HG02970 (cell line): ENCODE measurements around the gene MAP2K5.

Source experiments
- ATAC-seq: cut with Tn5 transposase; IDR thresholded peaks from one replicate; pipeline ENCODE4 v1.9.1; 2021; ENCODE audit warnings: mild to moderate bottlenecking, moderate library complexity, moderate number of reproducible peaks; ENCODE audit not compliant: unreplicated experiment, low FRiP score

Gene MAP2K5

GRCh38 chr15:67542420-67543347 lies at the start of gene MAP2K5:
MAP2K5 (plus strand) TSS chr15:67542703; CDS start chr15:67543336, 633 bp downstream.
- peak; percentile 40 for ATAC-seq

- ATAC-seq, result no peak
These were observed 46.9 kb upstream of the MAP2K5 start for GRCh38 chr15:67495585-67495984.

GRCh38 chr15:67501177-67501835 lies 41.2 kb upstream of the MAP2K5 start:
- ATAC-seq, result no peak

DNA sequence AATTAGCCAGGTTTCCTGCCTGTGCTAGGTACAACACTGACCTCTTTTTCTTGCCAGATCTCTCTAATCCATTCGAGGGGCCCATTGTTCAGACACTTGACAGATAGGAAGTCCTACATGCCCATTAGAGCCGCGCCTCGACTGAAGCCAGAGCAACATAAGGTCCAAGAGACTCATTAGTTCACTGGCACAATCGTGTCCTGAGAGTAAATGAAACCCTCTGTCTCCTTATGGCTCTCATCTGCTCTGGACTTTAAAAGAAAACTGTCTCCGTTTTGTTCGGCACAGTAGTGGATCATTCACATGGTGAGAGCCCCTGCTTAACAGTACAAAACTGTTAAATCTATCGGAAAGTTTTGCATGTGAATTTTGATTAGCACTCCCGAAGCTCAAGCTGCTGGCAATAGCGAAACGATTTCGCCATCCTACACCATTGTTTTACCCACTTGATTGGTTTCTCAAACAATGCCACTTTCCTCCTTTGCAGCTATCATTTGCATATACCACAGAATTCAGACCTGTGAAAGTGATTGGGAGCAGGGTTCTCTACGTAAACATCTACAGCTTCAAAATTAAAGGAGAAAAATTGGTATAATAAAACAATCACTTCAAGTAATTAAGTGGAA lies 40.6 kb upstream of the MAP2K5 start:
- ATAC-seq, result no peak

DNA sequence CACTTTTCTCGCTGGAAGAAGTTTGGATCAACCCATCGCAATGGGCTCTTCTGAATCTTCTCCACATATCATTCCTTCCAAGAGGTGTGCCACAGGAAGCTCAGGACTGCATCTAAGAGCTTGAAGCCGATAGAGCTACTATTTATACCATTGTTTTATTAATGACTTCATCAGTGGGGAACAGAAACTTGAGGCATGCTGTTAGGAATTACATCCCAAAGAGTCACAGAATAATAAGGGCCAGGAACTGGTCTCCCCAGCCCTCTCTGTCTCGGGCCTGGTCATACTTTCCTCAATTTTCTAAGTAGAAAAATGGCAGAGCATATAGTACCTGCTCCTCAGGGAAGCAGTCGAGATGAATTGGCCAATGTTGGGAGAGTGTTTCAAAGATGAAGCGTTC lies 38.4 kb upstream of the MAP2K5 start:
- no peak for ATAC-seq

DNA sequence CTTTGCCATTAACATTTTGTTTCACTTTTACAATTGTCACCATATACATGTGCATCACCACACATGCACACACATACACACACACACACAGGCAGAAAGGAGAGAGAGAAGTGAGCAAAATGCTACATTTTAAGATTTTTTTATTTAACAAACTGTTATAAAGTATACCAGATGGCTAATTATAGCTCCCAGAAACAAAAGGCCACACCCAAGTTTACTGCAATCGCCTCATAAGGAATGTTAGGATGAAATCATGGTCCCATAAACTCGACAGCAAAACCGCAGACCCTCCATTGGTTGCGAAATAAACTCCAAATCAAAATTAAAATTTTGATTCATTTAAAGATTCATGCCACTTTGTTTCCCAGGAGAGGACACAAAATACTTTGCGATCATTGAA lies 37.7 kb upstream of the MAP2K5 start:
- no peak for ATAC-seq

- ATAC-seq, result no peak
These were observed 36.6 kb upstream of the MAP2K5 start for GRCh38 chr15:67505675-67506572.

DNA sequence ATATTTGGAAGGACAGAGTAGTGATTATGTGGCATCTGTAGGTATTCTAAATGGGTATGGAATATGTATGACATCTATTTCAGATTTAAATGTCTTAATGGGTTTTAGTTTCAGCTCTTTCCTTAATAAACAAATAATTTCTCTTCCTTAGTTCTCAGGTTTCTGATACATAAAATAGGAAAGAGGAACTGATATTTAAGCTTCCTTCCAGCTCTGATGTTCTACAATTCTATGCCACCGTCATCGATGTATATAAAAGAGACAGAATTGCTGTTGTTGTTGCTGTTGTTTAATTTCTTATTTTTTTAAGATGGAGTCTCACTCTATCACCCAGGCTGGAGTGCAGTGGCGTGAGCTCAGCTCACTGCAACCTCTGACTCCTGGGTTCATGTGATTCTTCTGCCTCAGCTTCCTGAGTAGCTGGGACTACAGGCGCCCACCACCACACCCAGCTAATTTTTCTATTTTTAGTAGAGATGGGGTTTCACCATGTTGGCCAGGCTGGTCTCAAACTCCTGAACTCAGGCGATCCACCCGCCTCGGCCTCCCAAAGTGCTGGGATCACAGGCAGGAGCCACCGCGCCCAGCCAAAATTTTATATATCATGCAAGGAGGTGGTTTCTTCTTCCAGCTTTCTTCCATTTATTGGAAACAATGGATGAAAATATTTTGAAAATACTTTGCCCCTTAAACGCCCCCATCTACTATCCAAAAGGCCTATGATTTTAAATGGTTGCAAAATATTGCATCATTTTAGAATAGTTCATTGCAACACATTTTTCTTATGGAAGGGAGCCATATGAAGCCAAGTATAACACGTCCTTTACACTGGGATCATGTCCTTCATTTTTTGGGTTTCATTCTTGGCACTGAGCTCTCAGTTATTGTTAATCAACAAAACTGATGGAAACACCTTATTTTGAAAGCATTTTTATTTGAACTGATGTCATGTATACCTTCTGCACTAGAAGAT lies 35.4 kb upstream of the MAP2K5 start:
- ATAC-seq, result no peak

GRCh38 chr15:67508407-67508806 lies 34.1 kb upstream of the MAP2K5 start:
- no peak for ATAC-seq

DNA sequence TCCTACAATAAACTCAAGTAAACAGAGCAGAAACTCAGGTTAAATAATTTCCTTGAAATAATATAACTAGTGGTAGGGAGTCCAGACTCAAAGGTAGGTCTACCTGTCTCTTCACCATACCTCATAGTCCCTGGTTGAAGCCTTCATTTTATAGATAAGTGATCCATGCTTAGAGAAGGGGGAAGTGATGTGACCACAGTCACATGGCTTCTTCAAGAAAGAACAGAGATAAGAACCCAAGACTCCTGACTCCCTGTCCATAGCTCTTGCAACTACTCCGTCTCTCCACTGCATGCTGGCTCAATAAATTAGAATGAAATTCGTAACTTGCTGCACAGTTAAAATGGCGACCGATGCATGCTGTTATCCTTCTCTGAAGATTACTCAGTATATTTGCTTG lies 32.6 kb upstream of the MAP2K5 start:
- no peak for ATAC-seq

- no peak for ATAC-seq
These were observed 31.8 kb upstream of the MAP2K5 start for GRCh38 chr15:67510597-67511190.

GRCh38 chr15:67511606-67512005 lies 30.9 kb upstream of the MAP2K5 start:
- ATAC-seq, result no peak

GRCh38 chr15:67512140-67512539 lies 30.4 kb upstream of the MAP2K5 start:
- ATAC-seq, result no peak

DNA sequence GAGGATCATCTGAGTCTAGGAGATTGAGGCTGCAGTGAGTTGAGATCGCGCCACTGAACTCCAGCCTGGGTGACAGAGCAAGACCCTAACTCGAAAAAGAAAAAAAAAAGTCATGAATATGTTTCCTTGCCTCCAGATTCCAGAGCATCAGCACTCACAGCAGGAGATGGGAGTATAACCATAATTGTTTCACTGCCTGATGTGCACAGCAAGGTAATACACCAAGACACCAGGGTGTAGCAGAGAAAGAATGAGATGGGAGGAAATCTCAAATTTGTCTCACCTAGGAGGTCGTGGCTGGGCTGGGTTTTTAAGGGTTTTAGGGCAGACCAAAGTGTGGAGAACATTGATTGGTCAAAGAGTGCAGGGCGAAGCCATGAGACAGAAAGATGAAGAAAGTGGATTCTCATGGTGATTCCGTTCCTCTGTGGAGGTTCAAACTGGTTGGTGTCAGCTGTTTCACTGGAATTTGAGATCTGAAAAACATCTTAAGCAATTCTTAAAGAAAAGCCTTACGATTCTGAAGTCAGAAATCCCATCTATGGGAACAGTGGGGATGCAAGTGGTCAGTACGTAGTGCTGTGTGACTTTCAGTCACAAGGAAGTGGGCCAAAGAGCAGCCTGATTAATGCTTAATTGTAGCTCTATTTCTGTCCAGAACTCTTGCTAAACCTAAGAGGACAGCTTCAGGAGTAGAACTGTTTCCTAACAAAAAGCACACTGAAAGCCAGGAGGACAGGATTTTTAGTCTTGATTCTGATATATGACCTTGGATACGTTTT lies 29.4 kb upstream of the MAP2K5 start:
- no peak for ATAC-seq

GRCh38 chr15:67515090-67515489 lies 27.4 kb upstream of the MAP2K5 start:
- ATAC-seq, result no peak

DNA sequence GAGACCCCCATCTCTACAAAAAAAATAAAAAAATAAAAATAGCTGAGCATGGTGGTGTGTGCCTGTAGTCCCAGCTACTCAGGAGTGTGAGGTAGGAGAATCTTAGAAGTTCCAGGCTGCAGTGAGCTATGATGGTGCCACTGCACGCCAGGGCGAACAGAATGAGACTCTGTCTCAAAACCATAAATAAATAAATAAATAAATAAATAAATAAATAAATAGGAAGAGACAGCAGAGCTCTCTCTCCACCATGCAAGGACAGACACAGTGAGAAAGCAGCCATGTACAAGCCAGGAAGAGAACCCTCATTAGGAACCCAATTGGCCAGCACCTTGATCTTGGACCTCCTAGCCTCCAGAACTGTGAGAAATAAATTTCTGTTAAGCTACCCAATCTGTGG lies 26.9 kb upstream of the MAP2K5 start:
- ATAC-seq, result no peak

GRCh38 chr15:67520321-67521028 lies 22.0 kb upstream of the MAP2K5 start:
- ATAC-seq, result peak; percentile 4
